HepG2 (cell line): ENCODE data around the gene COX6A2. TPM values are rescaled to one million over a fixed set of nuclear protein-coding genes. Genes with fewer than 3 reads are reported as not detected.

Experiments used
- ATAC-seq: fragments of 200-7000 bp; cut with Tn5 transposase; 3 replicates; pipeline ENCODE4 v1.9.1; 2020; ENCODE audit warnings: mild to moderate bottlenecking, moderate library complexity
- BruUV-seq: library from RNA; stranded (reverse); fragments of 400-500 nt; replicated peaks from 2 replicates; lab custom pipeline; 2021; lab: Mats Ljungman, UMichigan
- CTCF ChIA-PET: fragments of 300-600 bp; formaldehyde crosslinking; extraction: SDS; loops from one replicate; lab custom pipeline; 2021; ENCODE audit warnings: low total read pairs, inconsistent platforms, low intra/inter-chr PET ratio; lab: Yijun Ruan, JAX
- POLR2A ChIA-PET: fragments of 350-600 bp; sonication (Branson Sonifier 250); formaldehyde crosslinking; loops from one replicate; lab custom pipeline; 2020; ENCODE audit warnings: antibody characterized with exemption, inconsistent platforms; lab: Yijun Ruan, JAX
- DNase-seq: peaks from one replicate; pipeline ENCODE4 v3.0.0-alpha.2; 2015; ENCODE audit warnings: low spot score
- FAIRE-seq: peaks from 3 replicates; lab custom pipeline; 2011; peaks lifted over from hg19 to GRCh38; lab: Jason Lieb, UNC
- H2AFZ ChIP-seq: one replicate; pipeline ENCODE4 v1.6.1; 2011; ENCODE audit warnings: low read length, inconsistent platforms
- H3K27ac ChIP-seq: fragments of 300-600 bp; 3 replicates; pipeline ENCODE4 v1.8.0; 2011; ENCODE audit warnings: mixed run types, mild to moderate bottlenecking, mixed read lengths, low read length, inconsistent platforms; ENCODE audit not compliant: insufficient read depth; ENCODE audit errors: extremely low read length
- H3K27me3 ChIP-seq, 2 experiments: fragments of 200-600 bp in 1 of 2; 2 replicates in 1 of 2; 3 replicates in 1 of 2; pipeline versions ENCODE4 v1.6.0 to v1.8.0; 2011; ENCODE audit warnings: low read length in 2 of 2, mild to moderate bottlenecking in 2 of 2, moderate library complexity in 2 of 2, inconsistent platforms in 1 of 2; ENCODE audit not compliant: insufficient read depth in 2 of 2, control insufficient read depth in 1 of 2
- H3K36me3 ChIP-seq, 2 experiments: fragments of 200-600 bp in 1 of 2; replicated peaks in 1 of 2; 2 replicates in 1 of 2; 3 replicates in 1 of 2; pipeline versions ENCODE4 v1.5.1 to v1.8.0; 2011; ENCODE audit warnings: low read length in 2 of 2, inconsistent platforms in 1 of 2; ENCODE audit not compliant: insufficient read depth in 2 of 2, control insufficient read depth in 1 of 2
- H3K4me1 ChIP-seq: 2 replicates; pipeline ENCODE4 v1.5.1; 2012; ENCODE audit warnings: low read length, inconsistent platforms; ENCODE audit not compliant: insufficient read depth
- H3K4me2 ChIP-seq: 2 replicates; pipeline ENCODE4 v1.6.0; 2011; ENCODE audit warnings: low read depth, low read length, inconsistent platforms
- H3K4me3 ChIP-seq, 3 experiments: fragments of 200-600 bp in 1 of 3; sonication (generic), shearing (Covaris generic) in 1 of 3; replicated peaks in 1 of 3; 2 replicates each; pipeline ENCODE4 v1.5.1; 2011 to 2016; ENCODE audit warnings: low read length in 3 of 3, inconsistent platforms in 2 of 3, low read depth in 2 of 3, mild to moderate bottlenecking in 2 of 3, control low read depth in 1 of 3, mixed read lengths in 1 of 3; ENCODE audit not compliant: insufficient read depth in 1 of 3
- H3K79me2 ChIP-seq: one replicate; pipeline ENCODE4 v1.6.1; 2011; ENCODE audit warnings: low read length, inconsistent platforms; ENCODE audit not compliant: insufficient read depth
- H3K9ac ChIP-seq: 2 replicates; pipeline ENCODE4 v1.6.0; 2011; ENCODE audit warnings: mild to moderate bottlenecking, low read depth, low read length, inconsistent platforms; ENCODE audit not compliant: insufficient read depth
- H3K9me3 ChIP-seq: 2 replicates; pipeline ENCODE4 v1.5.1; 2012; ENCODE audit warnings: mild to moderate bottlenecking, low read length
- H4K20me1 ChIP-seq: 2 replicates; pipeline ENCODE4 v1.6.0; 2011; ENCODE audit warnings: inconsistent platforms, mild to moderate bottlenecking, low read length, moderate library complexity; ENCODE audit not compliant: insufficient read depth
- AKAP8 ChIP-seq: sonication (generic); formaldehyde crosslinking; IDR thresholded peaks from 2 replicates; pipeline ENCODE4 v1.5.1; 2020; ENCODE audit warnings: mild to moderate bottlenecking, missing genetic modification reagents
- DPF2 ChIP-seq: sonication (generic); formaldehyde crosslinking; IDR thresholded peaks from 2 replicates; pipeline ENCODE4 v1.4.0; 2020; ENCODE audit warnings: mild to moderate bottlenecking, low read depth, missing genetic modification reagents, borderline replicate concordance
- ERF ChIP-seq: IDR thresholded peaks from 2 replicates; pipeline ENCODE4 v1.6.1; 2018; ENCODE audit warnings: missing biosample characterization, missing genetic modification reagents
- EZH2 ChIP-seq: conservative IDR thresholded peaks from 2 replicates; pipeline ENCODE4 v1.6.1; 2012; ENCODE audit warnings: mild to moderate bottlenecking, low read depth, low read length, moderate library complexity
- HIVEP1 ChIP-seq: sonication (generic); formaldehyde crosslinking; IDR thresholded peaks from 2 replicates; pipeline ENCODE4 v1.4.0; 2020; ENCODE audit warnings: mild to moderate bottlenecking, missing genetic modification reagents
- KDM6A ChIP-seq: IDR thresholded peaks from 2 replicates; pipeline ENCODE4 v1.6.1; 2016; ENCODE audit warnings: low read depth
- MAZ ChIP-seq, 2 experiments: sonication (generic) in 1 of 2; formaldehyde crosslinking in 1 of 2; IDR thresholded peaks; 2 replicates each; pipeline versions ENCODE4 v1.5.0 to v1.6.1; 2012 to 2020; ENCODE audit warnings: low read depth in 2 of 2, mild to moderate bottlenecking in 2 of 2, borderline replicate concordance in 1 of 2, improper control_type of control experiment in 1 of 2, low read length in 1 of 2, missing genetic modification reagents in 1 of 2, moderate library complexity in 1 of 2
- MTF1 ChIP-seq: sonication (generic); formaldehyde crosslinking; IDR thresholded peaks from 2 replicates; pipeline ENCODE4 v1.5.0; 2020; ENCODE audit warnings: missing genetic modification reagents
- RAD21 ChIP-seq: fragments of 450-650 bp; formaldehyde crosslinking; IDR thresholded peaks from 2 replicates; pipeline ENCODE4 v1.5.0; 2020; ENCODE audit warnings: mild to moderate bottlenecking
- RBM22 ChIP-seq: fragments of 200-400 bp; formaldehyde crosslinking; optimal IDR thresholded peaks from 2 replicates; pipeline ENCODE3; 2017; ENCODE audit warnings: mild to moderate bottlenecking, low read length, moderate library complexity
- RFX3 ChIP-seq: IDR thresholded peaks from 2 replicates; pipeline ENCODE4 v1.6.1; 2016; ENCODE audit warnings: missing biosample characterization, missing genetic modification reagents
- SETDB1 ChIP-seq: sonication (generic); formaldehyde crosslinking; IDR thresholded peaks from 2 replicates; pipeline ENCODE4 v1.5.1; 2020; ENCODE audit warnings: missing genetic modification reagents, mild to moderate bottlenecking, borderline replicate concordance
- SP1 ChIP-seq, 2 experiments: fragments of 450-650 bp in 1 of 2; sonication (generic) in 1 of 2; formaldehyde crosslinking in 1 of 2; IDR thresholded peaks; 2 replicates each; pipeline versions ENCODE4 v1.4.0 to v1.6.1; 2016 to 2020; ENCODE audit warnings: missing genetic modification reagents in 1 of 2
- SP140L ChIP-seq: sonication (generic); formaldehyde crosslinking; IDR thresholded peaks from 2 replicates; pipeline ENCODE4 v1.4.0; 2020; ENCODE audit warnings: missing genetic modification reagents, borderline replicate concordance
- ZFP36 ChIP-seq: fragments of 150-350 bp; IDR thresholded peaks from 2 replicates; pipeline ENCODE4 v1.6.1; 2018; ENCODE audit warnings: borderline replicate concordance, low read length, low read depth; ENCODE audit not compliant: partially characterized antibody
- ZNF143 ChIP-seq: sonication (generic); formaldehyde crosslinking; IDR thresholded peaks from 2 replicates; pipeline ENCODE4 v1.4.0; 2020; ENCODE audit warnings: missing genetic modification reagents
- ZNF225 ChIP-seq: sonication (generic); formaldehyde crosslinking; IDR thresholded peaks from 2 replicates; pipeline ENCODE4 v1.4.0; 2020; ENCODE audit warnings: mild to moderate bottlenecking, missing genetic modification reagents
- ZNF235 ChIP-seq: sonication (generic); formaldehyde crosslinking; IDR thresholded peaks from 2 replicates; pipeline ENCODE4 v1.8.1; 2023; ENCODE audit warnings: mild to moderate bottlenecking, missing genetic modification reagents, borderline replicate concordance
- ZNF552 ChIP-seq: sonication (generic); formaldehyde crosslinking; IDR thresholded peaks from 2 replicates; pipeline ENCODE4 v1.9.0; 2022; ENCODE audit warnings: missing genetic modification reagents, mild to moderate bottlenecking, borderline replicate concordance
- ZNF773 ChIP-seq: sonication (generic); formaldehyde crosslinking; IDR thresholded peaks from 2 replicates; pipeline ENCODE4 v1.4.0; 2020; ENCODE audit warnings: missing genetic modification reagents, borderline replicate concordance
- WGBS: methylation state at CpG from one replicate; pipeline ENCODE4 v1.1.6; 2017; ENCODE audit warnings: low lambda C conversion rate; 5-methylcytosine and 5-hydroxymethylcytosine counted together
- in situ Hi-C: cut with HindIII; loops from 2 replicates; pipeline ENCODE4 v1.10.0; 2017; ENCODE audit warnings: low pct_unique_long_range_greater_than_20kb; ENCODE audit not compliant: extremely low pct_ligation_motif_present
- intact Hi-C: fragments of 100-400 bp; cut with micrococcal nuclease; formaldehyde crosslinking; loops from one replicate; pipeline ENCODE4 v1.10.0; 2022; ENCODE audit not compliant: unreplicated experiment
- polyA plus RNA-seq, 8 experiments: library from polyadenylated mRNA; depleted of rRNA in 3 of 8; stranded (reverse) in 7 of 8; unstranded in 1 of 8; fragments of >200 nt; fragmentation: Illumina TruSeq in 4 of 8; extraction: Trizol in 4 of 8; gene quantifications; 2 replicates each; pipeline versions ENCODE4 v1.2.1 to v1.2.3, GENCODE V29; 2011 to 2016; ENCODE audit warnings: low read depth in 4 of 8, missing spikeins in 1 of 8, mixed read lengths in 1 of 8; ENCODE audit not compliant: insufficient read depth in 1 of 8
- total RNA-seq, 5 experiments: library from RNA; depleted of rRNA; stranded (reverse); fragments of >200 nt; fragmentation: Illumina TruSeq; extraction: Trizol; gene quantifications; 2 replicates each; pipeline ENCODE4 v1.2.3, GENCODE V29; 2016; ENCODE audit warnings: low read depth in 1 of 5

COX6A2 gene
- total and polyA plus RNA-seq, 2 of the 13 experiments (the other 11 are each of a cell fraction or from before 2014, with no cell fraction given), result not detected

DNA sequence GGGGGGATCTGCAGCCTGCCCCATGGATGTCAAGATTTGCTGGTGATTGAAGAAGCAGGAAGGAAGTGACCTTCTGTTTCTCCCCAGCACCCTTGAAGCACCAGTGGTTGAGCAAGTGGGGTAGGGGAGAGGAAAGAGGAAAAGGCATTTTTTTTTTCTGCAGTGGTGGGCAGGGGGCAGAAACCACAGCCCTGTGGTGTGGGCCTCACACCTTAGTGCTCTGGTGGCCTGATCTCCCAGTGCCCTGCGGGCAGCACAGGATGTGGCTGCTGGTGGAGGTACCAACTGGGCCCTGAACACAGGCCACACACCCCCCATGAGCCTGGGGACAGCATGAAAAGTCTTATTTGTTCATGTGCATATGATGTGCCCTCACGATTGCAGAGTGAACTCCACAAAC is 28.0 kb downstream of the COX6A2 start:
- Histone ChIP-seq H3K9ac (no peak overlapping the region), H2AFZ (no peak overlapping the region), H3K4me2 (no peak overlapping the region), H3K79me2 (no peaks in the 10 kb centered on the region), H3K9me3 (no peaks in the 10 kb centered on the region), H3K27ac (no peak overlapping the region), H3K36me3 (no peaks in the 10 kb centered on the region), H4K20me1 (no peaks in the 10 kb centered on the region), H3K27me3 (no peaks in the 10 kb centered on the region; a peak in 1 of 5 replicates), H3K4me1 (0 out of 2 replicates have a peak, but pooled peaks cover 8% of the 10 kb centered on the region), H3K4me3 (no peak overlapping the region)
- in situ Hi-C loops (no loop called here), intact Hi-C loops (no loop called here)
- BruUV-seq, result no TSS peak
- ChIA-PET CTCF (no interaction called here), POLR2A (no interaction called here)
- DNase-seq (no peak), FAIRE-seq (no peak), ATAC-seq (no peak)
- no peak for TF ChIP-seq KDM6A (CRISPR knock-in tag)
- no peak for TF ChIP-seq RBM22
- TF ChIP-seq SETDB1, result no peak
- no peak for TF ChIP-seq RFX3
- TF ChIP-seq EZH2, result no peak
- TF ChIP-seq MTF1 (CRISPR knock-in tag), result no peak
- TF ChIP-seq ERF (CRISPR knock-in tag), result no peak
- no peak for TF ChIP-seq ZNF225 (CRISPR knock-in tag)
- no peak for TF ChIP-seq ZNF235 (CRISPR knock-in tag)
- no peak for TF ChIP-seq ZFP36
- TF ChIP-seq AKAP8, result no peak
- no peak for TF ChIP-seq ZNF552
- no peak for TF ChIP-seq ZNF773 (CRISPR knock-in tag)
- TF ChIP-seq MAZ (IDR thresholded peaks at IDR 0.05; ENCODE audit: borderline replicate concordance, low read depth, low read length), result no peak
- TF ChIP-seq MAZ (CRISPR knock-in tag; IDR thresholded peaks at IDR 0.05; ENCODE audit: low read depth), result no peak
- TF ChIP-seq RAD21 (CRISPR knock-in tag), result no peak
- TF ChIP-seq HIVEP1 (CRISPR knock-in tag), result no peak
- no peak for TF ChIP-seq SP140L (CRISPR knock-in tag)
- TF ChIP-seq SP1 (IDR thresholded peaks at IDR 0.05), result no peak
- TF ChIP-seq SP1 (CRISPR knock-in tag; IDR thresholded peaks at IDR 0.05), result no peak
- no peak for TF ChIP-seq DPF2 (CRISPR knock-in tag)
- no peak for TF ChIP-seq ZNF143 (CRISPR knock-in tag)
- 17% methylated on average over 2 of the region's 2 CpGs for WGBS
